ENCODE results near the gene NTM. TPM values are rescaled to one million over a fixed set of nuclear protein-coding genes. Genes with fewer than 3 reads are reported as not detected.

NTM gene
- total and polyA plus RNA-seq, 2 donors (not counting 1 experiment from before 2014, with no cell fraction given) = 12.3 to 28.6 TPM

DNA sequence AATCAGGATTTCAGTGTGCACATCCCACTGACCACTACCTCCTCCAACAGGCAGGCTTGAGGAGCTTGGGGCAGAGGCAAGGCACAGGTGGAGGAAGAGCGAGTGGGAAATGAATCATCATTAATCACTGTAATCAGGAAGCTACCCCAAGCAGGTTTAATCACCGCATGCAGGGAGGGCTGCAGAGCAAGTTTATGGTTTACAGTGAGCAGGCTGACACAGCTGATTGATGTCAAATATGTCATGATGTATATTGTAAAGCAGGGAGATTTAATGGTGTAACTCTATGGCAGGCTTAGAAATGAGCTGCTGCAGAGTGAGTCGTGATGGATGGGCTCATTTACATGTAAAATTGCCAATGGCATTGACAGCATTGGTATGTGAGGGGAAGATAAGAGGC is 441.0 kb downstream of the NTM start:
- H3K4me3 ChIP-seq (replicated peaks in 1 of 4; ENCODE audit: control extremely low read depth in 1 of 4, insufficient read depth in 1 of 4, low read depth in 3 of 4, low read length in 4 of 4) = no peak overlapping the region
- DNase-seq (ENCODE audit: low read depth in 2 of 2) = peak in 1 of 2 donors; percentile 12
- no peaks in the 10 kb centered on the region for H3K36me3 ChIP-seq (ENCODE audit: control insufficient read depth, insufficient read depth, low read length)
- no peak overlapping the region for H3K4me2 ChIP-seq (ENCODE audit: extremely low read depth, insufficient read depth, low read length)
- H4K20me1 ChIP-seq (ENCODE audit: control insufficient read depth, extremely low read depth, insufficient read depth, low read length) = no peaks in the 10 kb centered on the region
- H3K27ac ChIP-seq (ENCODE audit: insufficient read depth, low read length) = no peak overlapping the region
- H3K9ac ChIP-seq (ENCODE audit: insufficient read depth, low read length) = no peak overlapping the region
- no peaks in the 10 kb centered on the region for H3K27me3 ChIP-seq (ENCODE audit: control insufficient read depth, insufficient read depth, low read length)
- no peak overlapping the region for H2AFZ ChIP-seq (ENCODE audit: low read length)
- no peaks in the 10 kb centered on the region for H3K79me2 ChIP-seq (ENCODE audit: control insufficient read depth, insufficient read depth, low read length)
- no peaks in the 10 kb centered on the region for H3K4me1 ChIP-seq (ENCODE audit: control insufficient read depth, extremely low read depth, insufficient read depth, low read length)
- no peak for TF ChIP-seq EZH2 (IDR thresholded peaks at IDR 0.05; ENCODE audit: low read length, missing control alignments)
- TF ChIP-seq, protein P1, sequence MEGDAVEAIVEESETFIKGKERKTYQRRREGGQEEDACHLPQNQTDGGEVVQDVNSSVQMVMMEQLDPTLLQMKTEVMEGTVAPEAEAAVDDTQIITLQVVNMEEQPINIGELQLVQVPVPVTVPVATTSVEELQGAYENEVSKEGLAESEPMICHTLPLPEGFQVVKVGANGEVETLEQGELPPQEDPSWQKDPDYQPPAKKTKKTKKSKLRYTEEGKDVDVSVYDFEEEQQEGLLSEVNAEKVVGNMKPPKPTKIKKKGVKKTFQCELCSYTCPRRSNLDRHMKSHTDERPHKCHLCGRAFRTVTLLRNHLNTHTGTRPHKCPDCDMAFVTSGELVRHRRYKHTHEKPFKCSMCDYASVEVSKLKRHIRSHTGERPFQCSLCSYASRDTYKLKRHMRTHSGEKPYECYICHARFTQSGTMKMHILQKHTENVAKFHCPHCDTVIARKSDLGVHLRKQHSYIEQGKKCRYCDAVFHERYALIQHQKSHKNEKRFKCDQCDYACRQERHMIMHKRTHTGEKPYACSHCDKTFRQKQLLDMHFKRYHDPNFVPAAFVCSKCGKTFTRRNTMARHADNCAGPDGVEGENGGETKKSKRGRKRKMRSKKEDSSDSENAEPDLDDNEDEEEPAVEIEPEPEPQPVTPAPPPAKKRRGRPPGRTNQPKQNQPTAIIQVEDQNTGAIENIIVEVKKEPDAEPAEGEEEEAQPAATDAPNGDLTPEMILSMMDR (conservative IDR thresholded peaks at IDR 0.05 in 1 of 2, IDR thresholded peaks at IDR 0.05 in 1 of 2; ENCODE audit: low read depth in 1 of 2, low read length in 2 of 2) = no peak
- H3K9me3 ChIP-seq (ENCODE audit: control insufficient read depth, insufficient read depth, low read depth, low read length) = no peaks in the 10 kb centered on the region

DNA sequence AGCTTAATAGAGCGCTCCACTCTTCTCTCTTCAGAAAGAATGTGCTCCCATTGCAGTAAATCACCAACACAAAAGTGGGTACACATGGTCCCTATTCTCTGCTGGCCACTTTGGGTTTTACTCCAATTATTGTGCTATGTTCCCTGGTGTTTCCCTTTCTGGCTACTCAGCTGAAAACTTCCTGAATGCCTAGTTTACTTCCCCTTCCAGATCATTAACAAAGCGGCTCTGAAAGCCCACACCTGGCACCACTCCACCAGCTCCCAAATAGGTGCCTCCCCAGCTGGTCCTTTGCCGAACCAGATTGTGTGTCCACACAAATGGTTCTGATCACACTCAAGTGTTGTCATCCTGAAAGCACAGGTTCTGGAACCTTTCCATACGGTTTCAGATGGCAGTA is 443.7 kb downstream of the NTM start:
- no peak overlapping the region for H3K4me2 ChIP-seq (ENCODE audit: extremely low read depth, insufficient read depth, low read length)
- no peaks in the 10 kb centered on the region for H3K27me3 ChIP-seq (ENCODE audit: control insufficient read depth, insufficient read depth, low read length)
- TF ChIP-seq EZH2 (IDR thresholded peaks at IDR 0.05; ENCODE audit: low read length, missing control alignments) = no peak
- TF ChIP-seq, protein P1 (conservative IDR thresholded peaks at IDR 0.05 in 1 of 2, IDR thresholded peaks at IDR 0.05 in 1 of 2; ENCODE audit: low read depth in 1 of 2, low read length in 2 of 2) = no peak
- no peak overlapping the region for H3K4me3 ChIP-seq (replicated peaks in 1 of 4; ENCODE audit: control extremely low read depth in 1 of 4, insufficient read depth in 1 of 4, low read depth in 3 of 4, low read length in 4 of 4)
- H4K20me1 ChIP-seq (ENCODE audit: control insufficient read depth, extremely low read depth, insufficient read depth, low read length) = no peaks in the 10 kb centered on the region
- H2AFZ ChIP-seq (ENCODE audit: low read length) = no peak overlapping the region
- H3K79me2 ChIP-seq (ENCODE audit: control insufficient read depth, insufficient read depth, low read length) = no peaks in the 10 kb centered on the region
- H3K27ac ChIP-seq (ENCODE audit: insufficient read depth, low read length) = no peak overlapping the region
- H3K4me1 ChIP-seq (ENCODE audit: control insufficient read depth, extremely low read depth, insufficient read depth, low read length) = no peaks in the 10 kb centered on the region
- H3K36me3 ChIP-seq (ENCODE audit: control insufficient read depth, insufficient read depth, low read length) = no peaks in the 10 kb centered on the region
- H3K9me3 ChIP-seq (ENCODE audit: control insufficient read depth, insufficient read depth, low read depth, low read length) = no peaks in the 10 kb centered on the region
- no peak for DNase-seq (ENCODE audit: low read depth in 2 of 2)
- no peak overlapping the region for H3K9ac ChIP-seq (ENCODE audit: insufficient read depth, low read length)

DNA sequence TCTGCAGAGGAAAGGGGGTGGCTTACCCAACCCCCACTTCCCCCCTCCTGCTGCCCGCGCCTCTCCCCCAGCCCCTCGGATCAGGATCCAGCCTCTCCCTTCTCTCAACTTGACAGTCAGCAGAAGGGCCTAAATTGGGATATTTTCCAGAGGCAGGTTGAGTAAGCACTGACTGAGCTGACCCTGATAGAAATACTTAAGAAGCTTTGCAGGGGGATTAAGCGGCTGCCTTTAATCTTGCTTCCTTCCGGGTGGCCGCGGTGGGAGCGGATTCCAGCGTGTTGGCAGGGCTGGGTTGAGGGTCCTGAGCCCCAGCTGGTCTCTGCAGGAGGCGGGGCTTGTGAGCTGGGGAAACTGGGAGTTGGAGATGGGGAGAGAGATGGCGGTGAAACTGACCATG is 445.2 kb downstream of the NTM start:
- no peaks in the 10 kb centered on the region for H3K4me1 ChIP-seq (ENCODE audit: control insufficient read depth, extremely low read depth, insufficient read depth, low read length)
- H3K9ac ChIP-seq (ENCODE audit: insufficient read depth, low read length) = no peak overlapping the region
- no peak for DNase-seq (ENCODE audit: low read depth in 2 of 2)
- H3K36me3 ChIP-seq (ENCODE audit: control insufficient read depth, insufficient read depth, low read length) = no peaks in the 10 kb centered on the region
- no peak overlapping the region for H3K27ac ChIP-seq (ENCODE audit: insufficient read depth, low read length)
- H3K4me3 ChIP-seq (replicated peaks in 1 of 4; ENCODE audit: control extremely low read depth in 1 of 4, insufficient read depth in 1 of 4, low read depth in 3 of 4, low read length in 4 of 4) = no peak overlapping the region
- H4K20me1 ChIP-seq (ENCODE audit: control insufficient read depth, extremely low read depth, insufficient read depth, low read length) = no peaks in the 10 kb centered on the region
- TF ChIP-seq, protein P1 (conservative IDR thresholded peaks at IDR 0.05 in 1 of 2, IDR thresholded peaks at IDR 0.05 in 1 of 2; ENCODE audit: low read depth in 1 of 2, low read length in 2 of 2) = no peak
- TF ChIP-seq EZH2 (IDR thresholded peaks at IDR 0.05; ENCODE audit: low read length, missing control alignments) = no peak
- no peak overlapping the region for H2AFZ ChIP-seq (ENCODE audit: low read length)
- no peaks in the 10 kb centered on the region for H3K79me2 ChIP-seq (ENCODE audit: control insufficient read depth, insufficient read depth, low read length)
- H3K27me3 ChIP-seq (ENCODE audit: control insufficient read depth, insufficient read depth, low read length) = no peaks in the 10 kb centered on the region
- H3K9me3 ChIP-seq (ENCODE audit: control insufficient read depth, insufficient read depth, low read depth, low read length) = no peaks in the 10 kb centered on the region
- no peak overlapping the region for H3K4me2 ChIP-seq (ENCODE audit: extremely low read depth, insufficient read depth, low read length)
